RPMI7951 (cell line): Measurements from ENCODE around the gene GGTA1. TPM values are rescaled to one million over a fixed set of nuclear protein-coding genes. Genes with fewer than 3 reads are reported as not detected.

ENCODE experiments used
- total RNA-seq: library from RNA; depleted of rRNA; stranded (reverse); fragments of >200 nt; shearing (Covaris generic); gene quantifications from 2 replicates; pipeline ENCODE4 v1.2.3, GENCODE V29; 2014; rRNA removed

Gene GGTA1
- total RNA-seq, 1 experiment from 2014 or later: not detected

Other genes with a start within 250 kb of the GGTA1 start
- 229 and 317 TPM in 2 replicates for gene GSN, start 231.7 kb downstream of the GGTA1 start, total RNA-seq
- 43.7 and 45.1 TPM in 2 replicates for gene STOM, start 129.6 kb downstream of the GGTA1 start, total RNA-seq
- gene DAB2IP, start 151.8 kb upstream of the GGTA1 start, total RNA-seq: 3.1 and 3.8 TPM in 2 replicates